ENCODE results near the gene RPS2. TPM values are rescaled to one million over a fixed set of nuclear protein-coding genes. Genes with fewer than 3 reads are reported as not detected.
"Not testable (repeated sequence)": the region's sequence is repeated elsewhere in the genome, so short reads cannot be mapped to it uniquely, and the experiment has no call there.

The RPS2 gene
- 1,991 and 2,285 TPM in 2 replicates for total RNA-seq
- polyA plus RNA-seq = 1,449 and 1,663 TPM in 2 replicates

GRCh38 chr16:1964506-1965395, at the start of gene RPS2:
Gene RPS2 (minus strand): TSS chr16:1964826. CDS start chr16:1964625, 201 bp downstream.
- peaks cover 41% of the 10 kb centered on the region for H3K79me2 ChIP-seq

GRCh38 chr16:2013527-2013926, 48.9 kb upstream of the RPS2 start:
- no peaks in the 10 kb centered on the region for H3K9me2 ChIP-seq (replicated peaks; ENCODE audit: insufficient read depth)
- TF ChIP-seq EZH2 (IDR thresholded peaks at IDR 0.05; ENCODE audit: borderline replicate concordance) (no peak), EZH2phosphoT487 (IDR thresholded peaks at IDR 0.05; ENCODE audit: low read depth, severe bottlenecking, unreplicated experiment) (no peak), CTCF (IDR thresholded peaks at IDR 0.05; ENCODE audit: poor library complexity) (no peak)
- H3K27ac ChIP-seq = no peak overlapping the region
- H3K9me3 ChIP-seq (ENCODE audit: low read depth) = no peaks in the 10 kb centered on the region
- peaks cover 14% of the 10 kb centered on the region for H3K79me2 ChIP-seq
- H3K4me3 ChIP-seq = no peak overlapping the region
- no peak for DNase-seq (ENCODE audit: low spot score)
- H4K20me1 ChIP-seq (ENCODE audit: insufficient read depth, poor library complexity, severe bottlenecking) = peaks cover 7% of the 10 kb centered on the region
- no peak overlapping the region for H3K4me2 ChIP-seq
- H3K4me1 ChIP-seq (ENCODE audit: insufficient read depth) = peaks cover 19% of the 10 kb centered on the region
- H2AFZ ChIP-seq = no peak overlapping the region
- H3K27me3 ChIP-seq = no peaks in the 10 kb centered on the region
- no peaks in the 10 kb centered on the region for H3K36me3 ChIP-seq (replicated peaks; ENCODE audit: insufficient read depth, low read depth)
- 96% methylated on average over 15 of the region's 15 CpGs for WGBS (ENCODE audit: low lambda C conversion rate, missing lambda C conversion rate)

More at GRCh38 chr16:1964506-1965395, at the start of gene RPS2:
- WGBS (ENCODE audit: low lambda C conversion rate, missing lambda C conversion rate) = 1% methylated on average over 83 of the region's 97 CpGs
- peak within 1 kb of the TSS; percentile 57 for H3K4me3 ChIP-seq
- H3K27ac ChIP-seq = peak within 1 kb of the TSS; percentile 96
- H3K9me2 ChIP-seq (replicated peaks; ENCODE audit: insufficient read depth) = no peaks in the 10 kb centered on the region
- TF ChIP-seq EZH2phosphoT487 (IDR thresholded peaks at IDR 0.05; ENCODE audit: low read depth, severe bottlenecking, unreplicated experiment) (no peak), CTCF (IDR thresholded peaks at IDR 0.05; ENCODE audit: poor library complexity) (no peak), EZH2 (IDR thresholded peaks at IDR 0.05; ENCODE audit: borderline replicate concordance) (no peak)
- peak within 1 kb of the TSS; percentile 66 for H2AFZ ChIP-seq
- H3K27me3 ChIP-seq = no peaks in the 10 kb centered on the region
- H3K36me3 ChIP-seq (replicated peaks; ENCODE audit: insufficient read depth, low read depth) = no peaks in the 10 kb centered on the region
- H4K20me1 ChIP-seq (ENCODE audit: insufficient read depth, poor library complexity, severe bottlenecking) = peaks cover 26% of the 10 kb centered on the region
- H3K4me1 ChIP-seq (ENCODE audit: insufficient read depth) = peaks cover 16% of the 10 kb centered on the region
- peak; percentile 100 for DNase-seq (ENCODE audit: low spot score)
- H3K4me2 ChIP-seq = peak within 1 kb of the TSS; percentile 92
- no peaks in the 10 kb centered on the region for H3K9me3 ChIP-seq (ENCODE audit: low read depth)

GRCh38 chr16:2011726-2012125, 47.1 kb upstream of the RPS2 start:
- Histone ChIP-seq H3K4me1 (ENCODE audit: insufficient read depth) (peaks cover 33% of the 10 kb centered on the region), H3K79me2 (peaks cover 32% of the 10 kb centered on the region), H4K20me1 (ENCODE audit: insufficient read depth, poor library complexity, severe bottlenecking) (peaks cover 25% of the 10 kb centered on the region)
- H3K27ac ChIP-seq; H3K9me2 ChIP-seq (replicated peaks; ENCODE audit: insufficient read depth); H3K9me3 ChIP-seq (ENCODE audit: low read depth); H3K27me3 ChIP-seq; H3K4me2 ChIP-seq; DNase-seq (ENCODE audit: low spot score); H2AFZ ChIP-seq; H3K36me3 ChIP-seq (replicated peaks; ENCODE audit: insufficient read depth, low read depth); H3K4me3 ChIP-seq: not testable (repeated sequence)
- 91% methylated on average over 9 of the region's 9 CpGs for WGBS (ENCODE audit: low lambda C conversion rate, missing lambda C conversion rate)

DNA sequence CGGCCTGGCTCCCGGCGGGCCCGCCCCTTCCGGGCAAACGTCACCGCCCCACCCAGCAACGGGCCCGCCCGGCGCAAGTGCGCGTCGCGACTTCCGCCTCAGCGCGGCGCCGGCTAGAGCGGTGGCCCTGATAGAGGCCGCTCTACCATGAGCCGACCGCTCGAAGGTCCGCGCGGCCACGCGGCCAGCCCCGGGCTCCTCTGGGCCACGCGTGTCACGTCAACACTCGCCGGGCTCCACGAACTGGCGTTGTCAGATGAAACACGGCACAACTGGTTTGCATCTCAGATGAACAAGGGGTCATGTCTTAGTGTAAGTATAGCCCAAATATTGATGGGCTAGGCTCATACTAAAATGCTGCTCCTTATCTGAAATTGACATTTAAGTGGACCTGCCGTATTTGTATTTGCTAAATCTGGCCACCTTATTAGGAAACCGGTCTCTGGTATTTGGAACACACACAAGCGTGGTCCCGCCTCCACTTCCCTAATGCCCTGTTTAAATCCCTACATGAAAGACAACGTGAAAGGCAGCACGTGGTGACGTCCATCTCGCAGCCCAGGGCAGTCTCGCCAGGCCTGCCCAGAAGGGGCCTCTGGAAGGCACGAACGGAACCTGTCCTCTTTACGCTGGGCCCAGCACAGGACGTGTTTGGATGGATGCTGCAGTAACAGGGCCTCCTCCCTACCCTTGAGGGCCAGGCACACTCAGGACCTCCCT, 45.3 kb upstream of the RPS2 start, which contains the start of gene ZNF598:
ZNF598 (minus strand) TSS at position 31 of the 720 bp plus-strand sequence.
- WGBS (ENCODE audit: low lambda C conversion rate, missing lambda C conversion rate) = 4% methylated on average over 41 of the region's 52 CpGs

More for the DNA sequence above, 45.3 kb upstream of the RPS2 start, which contains the start of gene ZNF598:
- peak within 1 kb of the TSS; percentile 86 for H3K4me2 ChIP-seq
- no peaks in the 10 kb centered on the region for H3K27me3 ChIP-seq
- TF ChIP-seq EZH2phosphoT487 (IDR thresholded peaks at IDR 0.05; ENCODE audit: low read depth, severe bottlenecking, unreplicated experiment) (no peak), CTCF (IDR thresholded peaks at IDR 0.05; ENCODE audit: poor library complexity) (no peak), EZH2 (IDR thresholded peaks at IDR 0.05; ENCODE audit: borderline replicate concordance) (no peak)
- H3K79me2 ChIP-seq = peaks cover 50% of the 10 kb centered on the region
- peak within 1 kb of the TSS; percentile 93 for H3K4me3 ChIP-seq
- no peaks in the 10 kb centered on the region for H3K9me3 ChIP-seq (ENCODE audit: low read depth)
- H3K27ac ChIP-seq = peak within 1 kb of the TSS; percentile 99
- no peaks in the 10 kb centered on the region for H3K9me2 ChIP-seq (replicated peaks; ENCODE audit: insufficient read depth)
- peak; percentile 96 for DNase-seq (ENCODE audit: low spot score)
- peaks cover 43% of the 10 kb centered on the region for H4K20me1 ChIP-seq (ENCODE audit: insufficient read depth, poor library complexity, severe bottlenecking)
- H2AFZ ChIP-seq = peak within 1 kb of the TSS; percentile 62
- peaks cover 28% of the 10 kb centered on the region for H3K4me1 ChIP-seq (ENCODE audit: insufficient read depth)
- H3K36me3 ChIP-seq (replicated peaks; ENCODE audit: insufficient read depth, low read depth) = no peaks in the 10 kb centered on the region
